RWPE2 (cell line): ENCODE results near the gene DZIP3.

ENCODE experiments used
- ATAC-seq: fragments of 200-7000 bp; cut with Tn5 transposase; 3 replicates; pipeline ENCODE4 v1.9.1; 2021; ENCODE audit warnings: low read depth
- DNase-seq: peaks from one replicate; pipeline ENCODE4 v3.0.0-alpha.2; 2020; ENCODE audit warnings: low spot score
- H3K27ac ChIP-seq: fragments of 450-650 bp; 2 replicates; pipeline ENCODE4 v1.5.1; 2017; ENCODE audit warnings: mild to moderate bottlenecking; ENCODE audit not compliant: poor library complexity, severe bottlenecking
- H3K27me3 ChIP-seq: fragments of 250-450 bp; sonication (Bioruptor Pico); 2 replicates; pipeline ENCODE4 v1.5.1; 2021; ENCODE audit warnings: mild to moderate bottlenecking, moderate library complexity; ENCODE audit not compliant: insufficient read depth, poor library complexity, severe bottlenecking
- H3K36me3 ChIP-seq: fragments of 250-450 bp; sonication (Bioruptor Pico); 2 replicates; pipeline ENCODE4 v1.5.1; 2020; ENCODE audit warnings: low read depth, mild to moderate bottlenecking, moderate library complexity
- H3K4me1 ChIP-seq: fragments of 250-450 bp; sonication (Bioruptor Pico); 2 replicates; pipeline ENCODE4 v1.5.1; 2021; ENCODE audit warnings: mild to moderate bottlenecking, moderate library complexity; ENCODE audit not compliant: insufficient read depth, poor library complexity, severe bottlenecking
- H3K4me3 ChIP-seq: fragments of 250-450 bp; sonication (Bioruptor Pico); 2 replicates; pipeline ENCODE4 v1.5.1; 2021; ENCODE audit warnings: mild to moderate bottlenecking, moderate library complexity; ENCODE audit not compliant: severe bottlenecking
- H3K9me3 ChIP-seq: fragments of 250-450 bp; sonication (Bioruptor Pico); 2 replicates; pipeline ENCODE4 v1.5.1; 2021; ENCODE audit warnings: mild to moderate bottlenecking, moderate library complexity; ENCODE audit not compliant: severe bottlenecking
- CTCF ChIP-seq: fragments of 450-650 bp; IDR thresholded peaks from one replicate; pipeline ENCODE4 v1.5.1; 2017; ENCODE audit warnings: mild to moderate bottlenecking, moderate library complexity; ENCODE audit not compliant: poor library complexity, severe bottlenecking

The DZIP3 gene

GRCh38 chr3:108722724-108723123 lies 133.2 kb downstream of the DZIP3 start:
- H3K9me3 ChIP-seq: no peaks in the 10 kb centered on the region
- H3K27ac ChIP-seq: no peak overlapping the region
- no peak for DNase-seq
- no peak for ATAC-seq
- TF ChIP-seq CTCF: no peak
- no peaks in the 10 kb centered on the region for H3K27me3 ChIP-seq
- no peak overlapping the region for H3K4me3 ChIP-seq
- no peaks in the 10 kb centered on the region for H3K36me3 ChIP-seq
- H3K4me1 ChIP-seq: no peaks in the 10 kb centered on the region

- ATAC-seq: no peak
These were observed 134.6 kb downstream of the DZIP3 start for GRCh38 chr3:108724101-108724500.

GRCh38 chr3:108728105-108728504 lies 138.6 kb downstream of the DZIP3 start:
- no peaks in the 10 kb centered on the region for H3K27me3 ChIP-seq
- no peak overlapping the region for H3K4me3 ChIP-seq
- TF ChIP-seq CTCF: no peak
- DNase-seq (no peak), ATAC-seq (no peak)
- no peaks in the 10 kb centered on the region for H3K9me3 ChIP-seq
- H3K27ac ChIP-seq: no peak overlapping the region
- no peaks in the 10 kb centered on the region for H3K36me3 ChIP-seq
- H3K4me1 ChIP-seq: no peaks in the 10 kb centered on the region

More at GRCh38 chr3:108724101-108724500, 134.6 kb downstream of the DZIP3 start:
- H3K36me3 ChIP-seq: no peaks in the 10 kb centered on the region
- no peak for TF ChIP-seq CTCF
- no peak for DNase-seq
- no peak overlapping the region for H3K4me3 ChIP-seq
- no peaks in the 10 kb centered on the region for H3K9me3 ChIP-seq
- no peaks in the 10 kb centered on the region for H3K27me3 ChIP-seq
- H3K27ac ChIP-seq: no peak overlapping the region
- no peaks in the 10 kb centered on the region for H3K4me1 ChIP-seq

GRCh38 chr3:108728934-108729333 lies 139.4 kb downstream of the DZIP3 start:
- Histone ChIP-seq H3K9me3 (no peaks in the 10 kb centered on the region), H3K27me3 (no peaks in the 10 kb centered on the region), H3K36me3 (no peaks in the 10 kb centered on the region), H3K4me1 (no peaks in the 10 kb centered on the region), H3K27ac (no peak overlapping the region), H3K4me3 (no peak overlapping the region)
- DNase-seq (no peak), ATAC-seq (no peak)
- TF ChIP-seq CTCF: no peak

- no peak overlapping the region for H3K4me3 ChIP-seq
- no peak for TF ChIP-seq CTCF
- no peaks in the 10 kb centered on the region for H3K4me1 ChIP-seq
- no peak for ATAC-seq
- DNase-seq: no peak
- no peaks in the 10 kb centered on the region for H3K27me3 ChIP-seq
- no peak overlapping the region for H3K27ac ChIP-seq
- no peaks in the 10 kb centered on the region for H3K9me3 ChIP-seq
- H3K36me3 ChIP-seq: no peaks in the 10 kb centered on the region
These were observed 147.3 kb downstream of the DZIP3 start for GRCh38 chr3:108736821-108737220.
